NCI-H345 (cell line): ENCODE results near the gene DIPK1B.

ENCODE experiments used
- DNase-seq: peaks from one replicate; lab custom pipeline; 2025; lab: John Stamatoyannopoulos, UW

The DIPK1B gene

GRCh38 chr9:136711751-136712689 is at the start of gene DIPK1B:
Gene DIPK1B, plus strand, starts transcription at chr9:136712572. Its CDS starts 94 bp downstream, at chr9:136712666.
- DNase-seq = peak; percentile 85

GRCh38 chr9:136662656-136663581 is 49.5 kb upstream of the DIPK1B start, which contains the start of gene EGFL7:
Gene EGFL7, plus strand, starts transcription at chr9:136662916. Its CDS starts 5,367 bp downstream, at chr9:136668283.
- DNase-seq = no peak

GRCh38 chr9:136664000-136664915 is 48.1 kb upstream of the DIPK1B start:
- DNase-seq = no peak

GRCh38 chr9:136665111-136665703 is 47.2 kb upstream of the DIPK1B start:
- no peak for DNase-seq

- peak; percentile 14 for DNase-seq
Observed at GRCh38 chr9:136665704-136666371, 46.5 kb upstream of the DIPK1B start.

- no peak for DNase-seq
Observed at GRCh38 chr9:136666372-136667213, 45.8 kb upstream of the DIPK1B start.

GRCh38 chr9:136667214-136667939 is 45.0 kb upstream of the DIPK1B start:
- peak; percentile 55 for DNase-seq

- no peak for DNase-seq
Observed at GRCh38 chr9:136667940-136668760, 44.2 kb upstream of the DIPK1B start.

GRCh38 chr9:136668983-136669790 is 43.2 kb upstream of the DIPK1B start:
- no peak for DNase-seq

- no peak for DNase-seq
Observed at GRCh38 chr9:136669791-136670464, 42.4 kb upstream of the DIPK1B start.

GRCh38 chr9:136670576-136671253 is 41.7 kb upstream of the DIPK1B start:
- no peak for DNase-seq

- DNase-seq = no peak
Observed at GRCh38 chr9:136671254-136671614, 41.1 kb upstream of the DIPK1B start.

- peak; percentile 28 for DNase-seq
Observed at GRCh38 chr9:136671646-136672430, 40.5 kb upstream of the DIPK1B start.

GRCh38 chr9:136672431-136673087 is 39.8 kb upstream of the DIPK1B start:
- DNase-seq = no peak
